HG03520 (cell line): ENCODE measurements around the gene CA5A.
"Not testable (repeated sequence)": the region's sequence is repeated elsewhere in the genome, so short reads cannot be mapped to it uniquely, and the experiment has no call there.

Source experiments
- ATAC-seq: cut with Tn5 transposase; IDR thresholded peaks from one replicate; pipeline ENCODE4 v1.9.1; 2021; ENCODE audit warnings: mild to moderate bottlenecking, moderate library complexity; ENCODE audit not compliant: unreplicated experiment

Gene CA5A

DNA sequence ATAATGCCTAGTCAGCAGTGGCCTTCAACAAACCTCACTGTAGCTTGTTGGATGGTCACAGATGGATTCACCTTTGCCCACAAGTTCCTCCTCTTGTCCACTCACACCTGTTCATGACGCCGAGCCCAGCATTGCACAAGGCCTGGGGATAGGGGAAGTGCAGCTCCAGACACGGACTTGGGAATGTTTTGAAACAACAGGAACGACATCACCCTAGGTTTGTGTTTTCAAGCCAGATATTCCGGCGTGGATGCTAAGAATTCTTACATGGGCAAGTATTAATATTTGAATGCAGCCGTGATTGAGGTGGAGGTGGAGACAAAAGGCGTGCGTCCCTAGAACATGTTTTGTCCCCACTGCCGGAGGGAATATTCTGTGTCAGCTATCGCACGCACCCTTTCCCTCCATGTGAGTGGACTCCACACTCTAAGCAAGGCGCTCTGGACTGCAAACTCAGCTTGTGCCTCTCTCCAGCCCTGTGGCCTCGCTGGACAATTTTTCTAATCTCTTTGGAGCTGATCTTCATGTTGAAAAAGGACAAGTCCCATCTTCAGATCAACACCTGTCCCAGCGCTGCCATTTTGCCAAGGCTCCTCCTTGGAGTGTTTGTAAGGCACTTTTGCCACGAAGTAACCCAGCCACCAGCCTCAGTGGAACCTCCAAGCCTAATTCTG, 12.9 kb upstream of the CA5A start:
- no peak for ATAC-seq

DNA sequence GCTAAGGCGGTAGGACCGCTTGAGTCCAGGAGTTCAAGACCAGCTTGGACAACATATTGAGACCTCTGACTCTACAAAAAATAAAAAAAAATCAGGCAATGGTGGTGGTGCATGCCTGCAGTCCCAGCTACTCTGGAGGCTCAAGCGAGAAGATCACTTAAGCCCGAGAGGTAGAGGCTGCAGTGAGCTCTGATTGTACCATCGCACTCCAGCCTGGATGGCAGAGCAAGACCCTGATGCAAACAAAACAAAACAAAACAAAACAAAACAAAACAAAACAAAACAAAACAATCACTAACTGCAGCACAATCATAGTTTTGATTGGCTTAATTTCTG, 12.4 kb upstream of the CA5A start:
- ATAC-seq: no peak

DNA sequence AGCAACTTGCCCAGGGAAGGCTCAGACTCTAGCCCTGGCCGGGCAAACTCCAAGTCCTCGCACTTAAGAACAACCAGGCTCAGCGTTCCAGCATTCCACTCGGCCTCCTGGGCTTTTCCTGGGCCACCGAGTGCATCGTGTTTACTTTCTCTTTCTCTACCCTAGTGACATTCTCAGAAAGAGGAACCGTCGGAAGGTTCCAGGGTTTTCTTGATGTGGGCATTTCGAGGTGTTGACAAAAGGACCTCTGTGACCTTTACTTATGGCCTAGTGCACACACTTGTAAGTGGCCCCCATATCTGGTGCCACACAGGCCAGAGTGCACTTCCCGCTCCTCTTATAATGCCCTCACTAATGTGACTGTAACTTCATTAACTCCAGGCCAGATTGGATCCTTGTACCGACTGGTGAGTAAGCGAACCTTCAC, 11.8 kb upstream of the CA5A start:
- ATAC-seq: no peak

DNA sequence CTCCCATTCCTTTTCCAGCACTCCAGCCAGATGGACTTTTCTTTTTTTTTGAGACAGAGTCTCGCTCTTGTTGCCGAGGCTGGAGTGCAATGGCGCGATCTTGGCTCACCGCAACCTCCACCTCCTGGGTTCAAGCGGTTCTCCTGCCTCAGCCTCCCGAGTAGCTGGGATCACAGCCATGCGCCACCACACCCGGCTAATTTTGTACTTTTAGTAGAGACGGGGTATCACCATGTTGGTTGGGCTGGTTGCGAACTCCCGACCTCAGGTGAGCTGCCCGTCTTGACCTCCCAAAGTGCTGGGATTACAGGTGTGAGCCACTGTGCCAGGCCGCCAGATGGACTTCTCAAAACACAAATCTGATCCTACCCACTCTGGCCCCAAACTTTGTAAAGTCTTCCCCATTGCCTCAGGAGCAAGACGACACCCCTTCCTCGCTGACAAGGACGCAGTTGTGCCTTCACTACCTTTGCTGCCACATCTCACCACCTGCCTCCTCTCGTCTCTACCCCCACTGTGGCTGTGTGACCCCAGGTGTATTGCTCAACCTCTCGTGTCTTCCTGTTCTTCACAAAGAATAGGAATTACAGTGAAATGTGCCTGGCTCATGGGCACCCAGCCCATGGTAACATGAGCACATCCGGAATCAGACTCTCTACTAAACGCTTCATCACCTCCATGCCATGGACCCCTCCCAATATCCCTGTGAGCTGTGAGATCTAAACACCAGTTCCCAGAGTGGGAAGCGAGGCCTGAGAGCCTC, 11.2 kb upstream of the CA5A start:
- no peak for ATAC-seq

DNA sequence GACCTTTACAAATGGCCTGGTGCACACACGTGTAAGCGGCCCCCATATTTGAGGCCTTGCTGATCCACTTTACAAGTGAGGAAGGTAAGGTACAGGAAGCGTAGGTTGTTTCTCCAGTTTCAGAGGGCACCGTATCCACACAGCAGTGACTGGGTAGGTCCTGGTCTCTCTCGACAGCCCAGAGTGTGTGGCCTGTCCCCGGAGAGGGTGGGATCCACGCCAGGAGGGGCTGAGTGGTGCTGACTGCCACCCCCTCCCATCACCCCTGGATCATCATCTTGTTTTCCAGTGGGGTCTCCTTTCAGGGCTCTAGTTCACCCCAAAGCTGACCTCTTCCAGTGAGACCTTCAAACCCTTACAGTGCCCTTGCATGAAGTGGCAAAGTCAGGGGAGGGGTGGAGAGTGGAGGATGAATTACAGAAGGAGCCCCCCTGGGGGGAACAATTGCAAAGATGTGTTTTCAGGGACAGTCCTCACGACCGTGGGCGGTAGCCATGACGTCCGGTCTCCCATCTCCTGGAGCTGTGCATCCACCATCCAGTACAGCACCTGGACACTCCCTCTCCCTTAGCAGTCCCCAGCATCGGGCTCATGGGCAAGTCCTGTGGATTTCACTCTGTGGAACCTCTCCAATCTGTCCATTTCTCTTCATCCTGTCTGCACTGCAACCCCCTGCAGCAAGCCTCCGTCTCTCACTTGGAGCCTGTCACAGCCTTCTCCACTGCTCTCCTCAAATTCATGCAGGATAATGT, 10.4 kb upstream of the CA5A start:
- no peak for ATAC-seq

DNA sequence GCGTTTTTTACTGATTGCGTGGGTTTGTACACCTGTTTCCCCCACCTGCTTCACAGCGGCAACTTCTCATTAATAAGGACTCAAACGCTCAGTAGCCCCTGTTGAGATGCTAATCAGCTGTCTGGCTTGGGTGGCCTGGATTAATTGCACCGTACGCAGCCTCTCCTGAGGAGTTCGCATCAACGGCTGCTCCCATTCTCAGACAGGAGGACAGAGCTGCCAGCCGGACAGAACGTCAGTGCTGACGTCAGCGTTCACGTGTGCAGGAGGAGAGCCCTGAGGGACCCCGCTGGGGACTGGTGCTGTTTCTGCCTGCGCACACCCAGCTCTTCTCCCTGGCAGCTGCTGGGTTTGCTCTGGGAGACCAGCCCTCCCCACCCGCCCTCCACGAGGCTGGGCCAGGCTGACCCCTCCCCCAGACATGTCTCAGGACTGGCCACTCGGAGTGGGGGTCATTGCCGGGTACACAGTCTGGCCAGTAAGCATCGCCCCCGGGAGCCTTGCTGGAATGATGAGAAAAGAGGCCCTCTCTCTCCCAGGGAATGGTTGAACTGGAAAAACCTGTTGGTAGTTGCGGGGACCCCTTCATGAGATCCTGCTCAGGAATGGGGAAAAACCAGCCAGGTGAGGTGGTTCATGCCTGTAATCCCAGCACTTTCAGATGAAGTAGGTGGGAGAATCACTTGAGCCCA, 9.2 kb upstream of the CA5A start:
- ATAC-seq: no peak

DNA sequence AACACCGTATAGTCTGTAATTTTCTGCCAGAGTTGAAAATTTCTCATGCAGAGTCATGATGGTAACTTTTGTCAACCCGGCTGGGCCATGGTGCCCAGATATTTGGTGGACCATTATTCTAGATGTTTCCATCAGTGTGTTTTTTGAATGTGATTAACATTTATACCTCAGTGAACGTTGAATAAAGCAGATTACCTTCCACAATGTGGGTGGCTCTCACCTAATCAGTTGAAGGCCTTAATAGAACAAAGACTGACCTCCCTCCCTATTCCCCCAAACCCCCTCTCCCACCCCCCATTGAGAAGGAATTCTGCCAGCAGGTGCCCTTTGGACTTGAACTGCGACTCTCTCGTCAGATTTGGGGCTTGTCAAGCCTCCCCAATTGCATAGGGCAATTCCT, 6.4 kb upstream of the CA5A start:
- no peak for ATAC-seq

DNA sequence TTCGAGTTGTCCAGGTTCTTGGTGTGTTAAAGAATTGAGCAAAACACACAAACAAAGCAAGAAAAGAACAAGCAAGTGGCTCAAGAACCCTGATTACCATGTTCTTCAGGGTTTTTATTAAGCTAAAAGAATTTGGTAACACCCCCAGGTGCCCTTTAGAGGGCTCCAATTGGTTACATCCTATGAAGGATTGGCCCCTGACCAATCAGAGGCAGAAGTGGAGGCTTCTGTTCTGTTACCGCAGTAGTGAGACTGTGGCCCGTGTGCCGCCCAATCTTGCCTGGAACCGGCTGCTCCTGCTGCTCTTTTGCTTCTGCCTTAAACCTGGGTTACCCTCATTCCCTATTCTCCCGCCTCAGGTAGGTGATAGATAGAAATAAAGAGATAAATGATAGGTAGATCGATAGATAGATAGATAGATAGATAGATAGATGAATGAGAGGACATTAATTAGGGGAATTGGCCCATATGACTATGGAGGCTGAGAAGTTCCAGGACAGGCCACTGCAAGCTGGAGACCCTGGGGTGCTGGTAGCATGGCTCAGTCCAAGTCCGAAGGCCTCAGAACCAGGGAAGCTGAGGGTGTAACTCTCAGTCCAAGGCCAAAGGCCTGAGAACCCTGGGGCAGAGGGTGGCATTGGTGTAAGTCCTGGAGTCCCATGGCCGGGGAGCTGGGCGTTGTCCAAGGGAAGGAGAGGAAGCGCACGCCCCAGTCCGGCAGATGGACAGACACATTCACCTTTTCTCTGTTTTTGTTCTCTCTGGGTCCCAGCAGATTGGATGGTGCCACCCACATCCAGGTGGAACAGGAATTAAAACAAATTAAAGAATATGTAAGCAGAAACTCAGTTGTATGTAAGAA, 3.5 kb upstream of the CA5A start:
- ATAC-seq: no peak

DNA sequence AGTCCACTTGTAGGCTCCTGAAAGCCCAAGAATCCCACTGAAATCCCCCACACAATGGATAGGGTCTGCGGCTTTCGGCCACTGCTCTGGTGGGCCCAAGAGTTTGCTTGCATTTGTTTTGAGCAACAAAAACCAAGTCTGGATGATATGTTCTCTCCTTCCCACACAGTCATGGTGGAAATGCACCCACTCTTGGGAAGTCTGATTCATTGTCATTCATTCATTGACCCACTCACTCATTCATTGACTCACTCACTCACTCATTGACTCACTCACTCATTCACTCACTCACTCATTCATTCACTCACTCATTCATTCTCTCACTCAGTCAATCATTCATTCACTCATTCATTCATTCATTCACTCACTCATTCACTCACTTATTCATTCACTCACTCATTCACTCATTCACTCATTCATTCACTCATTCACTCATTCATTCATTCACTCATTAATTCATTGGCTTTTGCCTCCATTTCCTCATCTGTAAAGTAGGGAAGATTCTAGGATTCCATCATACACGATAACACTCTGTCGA, 2.2 kb upstream of the CA5A start:
- ATAC-seq: no peak

DNA sequence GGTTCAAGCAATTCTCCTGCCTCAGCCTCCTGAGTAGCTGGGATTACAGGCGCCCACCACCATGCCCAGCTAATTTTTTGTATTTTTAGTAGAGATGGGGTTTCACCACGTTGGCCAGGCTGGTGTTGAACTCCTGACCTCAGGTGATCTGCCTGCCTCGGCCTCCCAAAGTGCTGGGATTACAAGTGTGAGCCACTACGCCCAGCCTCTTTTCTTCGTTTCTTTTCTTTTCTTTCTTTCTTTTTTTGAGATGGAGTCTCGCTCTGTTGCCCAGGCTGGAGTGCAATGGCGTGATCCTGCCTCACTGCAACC, 858 bp upstream of the CA5A start:
- ATAC-seq: not testable (repeated sequence)

DNA sequence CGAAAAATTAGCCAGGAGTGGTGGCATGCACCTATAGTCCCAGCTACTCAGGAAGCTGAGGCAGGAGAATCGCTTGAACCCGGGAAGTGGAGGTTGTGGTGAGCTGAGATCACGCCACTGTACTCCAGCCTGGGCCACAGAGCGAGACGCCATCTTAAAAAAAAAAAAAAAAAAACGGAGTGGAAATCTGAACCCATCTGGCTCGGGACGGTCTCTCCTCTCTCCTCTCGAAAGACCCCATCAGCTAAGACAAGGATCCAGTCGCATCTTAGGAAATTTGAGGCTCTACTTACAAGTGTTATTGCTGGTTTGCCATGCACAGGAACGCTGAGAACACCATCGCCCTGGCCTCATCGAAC, 334 bp downstream of the CA5A start:
- ATAC-seq: not testable (repeated sequence)

DNA sequence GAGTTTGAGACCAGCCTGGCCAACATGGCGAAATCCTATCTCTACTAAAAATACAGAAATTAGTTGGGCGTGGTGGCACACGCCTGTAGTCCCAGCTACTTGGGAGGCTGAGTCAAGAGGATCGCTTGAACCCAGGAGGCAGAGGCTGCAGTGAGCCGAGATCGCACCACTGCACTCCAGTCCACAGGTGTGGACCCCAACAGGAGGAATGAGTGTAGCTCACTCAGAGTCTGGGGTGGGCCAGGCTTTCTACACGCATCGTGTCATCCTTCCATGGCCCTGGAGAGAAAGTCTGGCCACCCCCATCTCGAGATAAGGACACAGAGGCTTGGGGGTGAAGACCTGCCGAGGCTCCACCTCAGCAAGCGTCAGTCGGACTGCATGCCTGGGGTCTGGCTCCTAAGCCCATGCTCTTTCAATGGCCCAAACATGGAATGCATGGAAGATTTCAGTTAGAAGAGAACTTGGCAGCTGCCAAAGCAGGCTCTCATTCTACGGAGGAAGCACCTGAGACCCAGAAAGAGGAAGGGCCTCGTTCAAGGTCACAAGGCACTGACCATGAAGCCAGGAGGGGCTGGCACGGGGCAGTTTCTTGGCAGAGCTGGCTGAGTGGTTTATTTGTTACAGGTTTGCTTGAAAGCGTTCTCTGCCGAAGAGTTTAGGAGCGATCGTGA, 1.4 kb downstream of the CA5A start:
- ATAC-seq: not testable (repeated sequence)

DNA sequence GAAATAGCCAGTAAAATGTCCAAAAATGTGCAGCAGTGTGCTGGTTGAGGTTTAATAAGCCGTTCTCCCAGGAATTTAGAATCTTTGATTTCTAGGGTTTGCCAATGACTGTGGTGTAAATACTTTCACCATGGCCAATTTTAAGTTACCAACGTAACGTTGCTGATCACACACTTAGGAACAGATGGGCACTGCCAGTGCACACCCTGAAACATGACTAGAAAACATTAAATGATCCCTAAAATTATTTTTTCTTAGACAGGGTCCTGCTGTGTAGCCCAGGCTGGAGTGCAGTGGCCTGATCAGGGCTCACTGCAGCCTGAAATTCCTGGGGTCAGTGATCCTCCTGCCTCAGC, 3.2 kb downstream of the CA5A start:
- no peak for ATAC-seq

DNA sequence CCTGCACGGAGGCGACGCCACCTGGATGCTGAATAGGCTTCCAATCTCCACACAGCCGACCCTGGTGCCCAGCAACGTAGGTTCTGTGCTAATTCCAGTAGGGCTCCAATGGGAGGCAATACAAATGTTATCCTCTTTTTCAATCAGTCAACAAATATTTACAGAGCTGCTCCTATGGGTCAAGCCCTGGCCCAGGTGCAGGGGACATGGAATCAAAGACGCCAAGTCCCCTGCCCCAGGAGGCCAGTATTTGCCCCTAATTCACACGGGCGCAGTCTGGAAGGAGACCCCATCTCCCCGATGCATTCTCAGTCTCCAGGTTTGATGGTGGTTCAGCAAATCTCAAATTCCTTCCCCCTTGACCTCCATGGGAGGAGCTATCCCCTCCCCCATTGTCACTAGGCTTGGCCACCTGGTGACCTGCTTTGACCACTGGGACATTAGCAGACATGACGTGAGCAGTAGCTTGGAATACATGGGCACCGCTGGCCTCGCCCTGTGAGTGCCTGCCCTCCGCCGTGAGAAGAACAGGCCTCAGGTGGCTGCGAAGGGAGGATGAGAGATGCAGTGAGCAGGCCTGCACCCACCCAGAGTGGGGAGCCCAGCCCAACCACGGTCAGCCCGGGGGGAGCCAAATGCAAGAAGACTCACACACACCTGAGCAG, 3.7 kb downstream of the CA5A start:
- not testable (repeated sequence) for ATAC-seq

DNA sequence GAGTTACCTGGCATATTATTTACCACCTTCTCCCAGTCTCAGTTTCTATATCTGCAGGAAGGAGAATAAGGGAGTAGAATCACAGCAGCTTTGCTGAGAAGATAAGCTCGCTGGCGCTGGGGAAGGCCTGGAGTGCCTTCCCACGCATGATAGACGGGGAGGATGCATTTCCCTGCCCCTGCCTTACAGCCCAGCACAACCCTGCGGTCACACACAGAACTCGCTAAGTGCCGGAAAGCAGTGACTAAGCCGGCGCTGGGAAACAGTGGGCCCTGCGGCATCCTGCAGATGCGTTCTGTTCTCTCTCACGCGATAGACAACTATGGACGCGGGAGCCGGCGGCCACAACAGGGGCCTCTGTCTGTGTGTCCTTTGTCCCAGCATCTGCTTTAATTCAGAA, 4.8 kb downstream of the CA5A start:
- no peak for ATAC-seq

DNA sequence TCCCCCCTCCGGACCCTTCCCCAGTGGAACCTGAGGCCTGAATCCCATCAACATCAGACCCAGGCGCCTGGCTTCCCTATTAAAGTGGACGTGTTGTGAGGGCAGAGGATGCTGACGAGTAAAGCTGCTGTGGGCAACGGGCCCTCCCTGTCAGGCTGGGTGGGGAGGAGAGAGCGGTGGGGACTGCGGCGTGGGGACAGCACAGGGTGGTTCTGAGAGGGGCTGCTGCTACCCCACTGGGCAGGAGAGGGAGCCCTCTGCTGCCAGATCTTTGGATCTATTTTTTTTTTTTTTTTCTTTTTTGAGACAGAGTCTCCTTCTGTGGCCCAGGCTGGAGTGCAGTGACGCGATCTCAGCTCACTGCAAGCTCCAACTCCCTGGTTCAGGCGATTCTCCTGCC, 5.9 kb downstream of the CA5A start:
- no peak for ATAC-seq

DNA sequence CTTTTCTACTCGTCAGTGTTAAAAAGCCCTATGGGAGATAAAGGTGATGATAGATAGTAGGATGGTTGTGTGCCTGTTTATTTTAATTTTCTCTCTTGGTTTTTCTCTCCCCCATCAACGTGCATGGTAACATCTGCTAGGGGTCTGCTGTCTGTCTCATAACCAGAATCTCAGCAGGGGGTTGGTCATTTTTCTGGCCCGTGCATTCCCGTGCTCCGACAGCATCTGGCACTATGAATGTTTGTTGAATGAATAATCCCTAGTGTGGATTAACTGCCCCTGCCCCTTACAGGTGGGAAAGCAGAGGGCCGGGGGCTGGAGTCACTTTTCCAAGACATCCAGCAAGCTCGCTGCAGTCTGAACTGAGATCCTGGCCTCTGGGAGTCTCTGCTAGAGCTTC, 6.3 kb downstream of the CA5A start:
- no peak for ATAC-seq

DNA sequence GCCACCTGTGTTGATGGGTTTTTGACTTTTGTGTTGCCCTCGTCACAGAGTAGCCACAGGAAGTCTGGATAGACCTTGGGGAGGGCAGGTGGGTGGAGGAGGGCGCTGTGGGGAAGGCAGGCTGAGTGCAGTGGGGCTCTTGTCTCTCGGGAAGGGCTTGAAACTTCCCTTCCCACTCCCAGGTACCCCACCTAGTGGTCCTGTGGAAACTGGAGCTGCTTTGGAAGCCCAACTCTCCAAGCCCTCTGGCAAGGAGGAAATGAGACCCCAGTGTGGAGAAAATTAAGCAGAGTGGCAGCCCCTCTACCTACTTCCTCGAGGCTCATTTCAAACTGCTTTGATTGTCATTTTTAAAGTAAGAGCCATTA, 9.2 kb downstream of the CA5A start:
- no peak for ATAC-seq
